GM23338 (cell line): Measurements from ENCODE around the gene CCDC85B.

ENCODE experiments used
- CTCF ChIP-seq, 2 experiments: fragments of 200-600 bp in 1 of 2; sonication (generic) in 1 of 2; conservative IDR thresholded peaks; 2 replicates each; pipeline versions ENCODE4 v1.5.1 to v1.6.1; 2016 to 2017; ENCODE audit warnings: antibody characterized with exemption in 2 of 2, low read depth in 2 of 2, mild to moderate bottlenecking in 2 of 2, moderate library complexity in 1 of 2
- JUNB ChIP-seq: IDR thresholded peaks from one replicate; pipeline ENCODE4 v1.6.1; 2016; ENCODE audit warnings: antibody characterized with exemption; ENCODE audit not compliant: unreplicated experiment

GRCh38 chr11:65932558-65932919 lies 42.1 kb downstream of the CCDC85B start:
- peak; percentile 51 to 71 for TF ChIP-seq CTCF (conservative IDR thresholded peaks at IDR 0.05; ENCODE audit: low read depth in 2 of 2)
- no peak for TF ChIP-seq JUNB
